Subcutaneous abdominal adipose tissue (tissue), 5 donors: ENCODE data around the gene RPH3AL.

ENCODE experiments used
- H3K27ac ChIP-seq: one replicate; pipeline ENCODE4 v1.7.0; 2013; ENCODE audit warnings: low read depth, mild to moderate bottlenecking, inconsistent platforms, low read length, moderate library complexity
- H3K27me3 ChIP-seq, 5 donors: one replicate each; pipeline ENCODE4 v1.7.0; 2013; ENCODE audit warnings: low read length in 5 of 5, inconsistent platforms in 1 of 5; ENCODE audit not compliant: control insufficient read depth in 5 of 5, insufficient read depth in 4 of 5
- H3K36me3 ChIP-seq, 5 donors: one replicate each; pipeline ENCODE4 v1.7.0; 2013; ENCODE audit warnings: low read length in 5 of 5; ENCODE audit not compliant: control insufficient read depth in 5 of 5, insufficient read depth in 5 of 5
- H3K4me1 ChIP-seq, 5 donors: one replicate each; pipeline ENCODE4 v1.7.0; 2013; ENCODE audit warnings: low read length in 5 of 5, mild to moderate bottlenecking in 3 of 5, moderate library complexity in 1 of 5; ENCODE audit not compliant: control insufficient read depth in 5 of 5, insufficient read depth in 5 of 5
- H3K4me3 ChIP-seq, 5 donors: one replicate each; pipeline ENCODE4 v1.7.0; 2013; ENCODE audit warnings: low read length in 5 of 5, low read depth in 1 of 5
- H3K9ac ChIP-seq, 5 donors: one replicate each; pipeline ENCODE4 v1.7.0; 2013; ENCODE audit warnings: low read length in 5 of 5, mild to moderate bottlenecking in 4 of 5, moderate library complexity in 3 of 5
- H3K9me3 ChIP-seq, 5 donors: one replicate each; pipeline ENCODE4 v1.7.0; 2013; ENCODE audit warnings: low read length in 5 of 5; ENCODE audit not compliant: control insufficient read depth in 5 of 5
- donor health status: healthy.
- donor health status: healthy.
- donor health status: healthy.
- donor health status: healthy.
- donor health status: healthy.

RPH3AL gene

GRCh38 chr17:192666-193425, 159.8 kb downstream of the RPH3AL start:
- Histone ChIP-seq H3K27me3 (peaks cover 4 to 25% (median 9%) of the 10 kb centered on the region in 5 donors), H3K27ac (no peak overlapping the region), H3K9ac (peak overlapping the region in 1 of 5 donors; percentile 8), H3K36me3 (peaks cover 0 to 3% (median 0%) of the 10 kb centered on the region in 5 donors), H3K4me3 (no peak overlapping the region), H3K4me1 (peaks cover 0 to 13% (median 0%) of the 10 kb centered on the region in 5 donors), H3K9me3 (no peaks in the 10 kb centered on the region)

DNA sequence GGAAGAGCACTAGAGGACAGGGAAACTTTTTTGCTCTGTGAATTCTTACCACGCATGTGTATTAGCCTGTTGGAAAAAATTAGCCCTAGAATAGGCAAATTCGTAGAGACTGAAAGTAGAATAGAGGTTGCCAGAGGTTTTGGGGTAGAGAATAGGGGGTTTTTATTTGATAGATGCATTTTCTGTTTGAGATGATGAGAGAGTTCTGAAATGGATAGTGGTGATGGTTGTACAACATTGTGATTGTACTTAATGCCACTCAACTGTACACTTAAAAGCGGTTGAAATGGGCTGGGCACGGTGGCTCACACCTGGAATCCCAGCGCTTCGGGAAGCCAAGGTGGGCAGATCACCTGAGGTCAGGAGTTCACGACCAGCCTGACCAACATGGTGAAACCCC, 163.2 kb downstream of the RPH3AL start:
- Histone ChIP-seq H3K4me3 (no peak overlapping the region), H3K36me3 (no peaks in the 10 kb centered on the region), H3K9ac (no peak overlapping the region), H3K27ac (no peak overlapping the region), H3K9me3 (no peaks in the 10 kb centered on the region), H3K4me1 (peaks cover 0 to 9% (median 0%) of the 10 kb centered on the region in 5 donors), H3K27me3 (peaks cover 0 to 16% (median 5%) of the 10 kb centered on the region in 5 donors)

- no peaks in the 10 kb centered on the region for H3K36me3 ChIP-seq
- H3K27ac ChIP-seq, result no peak overlapping the region
- H3K4me3 ChIP-seq, result no peak overlapping the region
- H3K4me1 ChIP-seq, result peaks cover 1 to 20% (median 5%) of the 10 kb centered on the region in 5 donors
- H3K9me3 ChIP-seq, result no peaks in the 10 kb centered on the region
- H3K9ac ChIP-seq, result no peak overlapping the region
- H3K27me3 ChIP-seq, result peaks cover 9 to 19% (median 14%) of the 10 kb centered on the region in 5 donors
Observed at GRCh38 chr17:187130-187529, 165.5 kb downstream of the RPH3AL start.

GRCh38 chr17:185445-186138, 167.0 kb downstream of the RPH3AL start:
- Histone ChIP-seq H3K4me1 (peaks cover 1 to 25% (median 10%) of the 10 kb centered on the region in 5 donors), H3K36me3 (no peaks in the 10 kb centered on the region), H3K27ac (no peak overlapping the region), H3K4me3 (no peak overlapping the region), H3K27me3 (peaks cover 10 to 25% (median 20%) of the 10 kb centered on the region in 5 donors), H3K9me3 (no peaks in the 10 kb centered on the region), H3K9ac (no peak overlapping the region)

- H3K27me3 ChIP-seq, result peaks cover 17 to 35% (median 32%) of the 10 kb centered on the region in 5 donors
- no peaks in the 10 kb centered on the region for H3K36me3 ChIP-seq
- peaks cover 1 to 44% (median 15%) of the 10 kb centered on the region in 5 donors for H3K4me1 ChIP-seq
- no peak overlapping the region for H3K4me3 ChIP-seq
- H3K9me3 ChIP-seq, result no peaks in the 10 kb centered on the region
- H3K9ac ChIP-seq, result peak overlapping the region in 1 of 5 donors; percentile 14
- no peak overlapping the region for H3K27ac ChIP-seq
Observed at GRCh38 chr17:183021-183420, 169.6 kb downstream of the RPH3AL start.

- peaks cover 1 to 47% (median 15%) of the 10 kb centered on the region in 5 donors for H3K4me1 ChIP-seq
- H3K4me3 ChIP-seq, result peak overlapping the region; percentile 51 to 70 (median 63)
- no peak overlapping the region for H3K27ac ChIP-seq
- H3K36me3 ChIP-seq, result no peaks in the 10 kb centered on the region
- no peak overlapping the region for H3K9ac ChIP-seq
- no peaks in the 10 kb centered on the region for H3K9me3 ChIP-seq
- peaks cover 20 to 41% (median 35%) of the 10 kb centered on the region in 5 donors for H3K27me3 ChIP-seq
Observed at GRCh38 chr17:182050-182751, 170.4 kb downstream of the RPH3AL start.

DNA sequence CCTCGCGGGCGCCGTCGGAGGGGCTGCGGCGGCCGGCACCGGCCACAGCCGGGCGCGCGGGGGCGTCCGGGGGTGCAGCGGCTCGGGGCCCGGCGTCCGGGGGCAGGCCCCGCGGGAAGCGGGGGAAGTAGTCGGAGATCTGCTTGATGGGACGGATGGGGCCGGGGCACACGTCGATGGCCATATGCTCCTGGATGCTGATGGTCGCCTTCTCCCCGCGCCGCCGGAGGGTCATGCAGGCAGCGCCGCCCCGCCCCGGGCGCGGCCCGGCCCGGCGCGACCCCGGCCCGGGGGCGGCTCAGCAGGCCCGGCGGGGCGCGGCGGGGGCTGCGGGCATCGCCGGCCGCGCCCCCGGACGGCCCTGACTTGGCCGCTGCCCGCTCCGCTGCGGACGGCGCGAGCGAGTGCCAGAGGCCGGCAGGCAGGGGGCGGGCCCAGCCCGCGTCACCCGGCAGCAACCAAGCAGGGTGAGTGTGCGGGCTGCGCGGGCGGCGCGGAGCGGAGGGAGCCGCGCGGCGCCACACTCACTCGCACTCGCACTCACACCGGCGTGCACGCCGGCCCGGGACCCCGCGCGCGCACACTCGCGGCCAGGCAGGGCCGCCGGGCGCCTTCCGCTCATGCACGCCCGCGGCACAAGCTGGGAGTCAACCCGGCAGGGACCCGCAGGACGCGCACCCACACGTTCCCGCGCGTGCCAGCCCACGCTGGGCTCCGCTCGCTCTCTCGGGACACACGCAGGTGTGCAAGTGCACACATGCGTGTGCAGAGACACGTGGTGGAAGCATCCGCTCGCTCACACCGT, 171.2 kb downstream of the RPH3AL start, which contains the start of gene DOC2B:
Gene DOC2B (minus strand): TSS at position 406 of the 805 bp plus-strand sequence. CDS start 171 bp downstream, at position 235.
- H3K4me3 ChIP-seq, result peak within 1 kb of the TSS; percentile 60 to 70 (median 63)
- H3K36me3 ChIP-seq, result no peaks in the 10 kb centered on the region
- peak within 1 kb of the TSS in 2 of 5 donors; percentile 53 to 56 for H3K9ac ChIP-seq
- H3K27me3 ChIP-seq, result peaks cover 20 to 42% (median 35%) of the 10 kb centered on the region in 5 donors
- H3K27ac ChIP-seq, result no peak within 1 kb of the TSS
- H3K9me3 ChIP-seq, result no peaks in the 10 kb centered on the region
- peaks cover 1 to 47% (median 15%) of the 10 kb centered on the region in 5 donors for H3K4me1 ChIP-seq

GRCh38 chr17:180381-181244, 172.0 kb downstream of the RPH3AL start:
- Histone ChIP-seq H3K4me1 (peaks cover 1 to 47% (median 15%) of the 10 kb centered on the region in 5 donors), H3K9ac (peak overlapping the region in 2 of 5 donors; percentile 53 to 56), H3K27ac (peak overlapping the region; percentile 11), H3K9me3 (no peaks in the 10 kb centered on the region), H3K36me3 (no peaks in the 10 kb centered on the region), H3K27me3 (peaks cover 20 to 42% (median 35%) of the 10 kb centered on the region in 5 donors), H3K4me3 (peak overlapping the region in 4 of 5 donors; percentile 42 to 70 (median 61))
